ENCODE data around the gene CHM.
"Not testable (repeated sequence)": the region's sequence is repeated elsewhere in the genome, so short reads cannot be mapped to it uniquely, and the experiment has no call there.

The CHM gene

GRCh38 chrX:86047174-86047935, at the start of gene CHM:
Gene CHM, minus strand, starts transcription at chrX:86047558. Its CDS starts 26 bp downstream, at chrX:86047532.
- DNase-seq (ENCODE audit: low read depth) = peak; percentile 42

- DNase-seq (ENCODE audit: low read depth) = no peak
These were observed 31.3 kb upstream of the CHM start for GRCh38 chrX:86078650-86079049.

GRCh38 chrX:86066998-86067397, 19.6 kb upstream of the CHM start:
- DNase-seq (ENCODE audit: low read depth) = no peak

GRCh38 chrX:86061407-86061806, 14.0 kb upstream of the CHM start:
- no peak for DNase-seq (ENCODE audit: low read depth)

- DNase-seq (ENCODE audit: low read depth) = no peak
These were observed 4.4 kb upstream of the CHM start for GRCh38 chrX:86051741-86052140.

GRCh38 chrX:86047936-86048280, 550 bp upstream of the CHM start:
- no peak for DNase-seq (ENCODE audit: low read depth)

GRCh38 chrX:86044216-86044615, 3.1 kb downstream of the CHM start:
- DNase-seq (ENCODE audit: low read depth) = no peak

- DNase-seq (ENCODE audit: low read depth) = no peak
These were observed 7.5 kb downstream of the CHM start for GRCh38 chrX:86039625-86040568.

- no peak for DNase-seq (ENCODE audit: low read depth)
These were observed 14.0 kb downstream of the CHM start for GRCh38 chrX:86033385-86033784.

- DNase-seq (ENCODE audit: low read depth) = no peak
These were observed 18.7 kb downstream of the CHM start for GRCh38 chrX:86028681-86029080.

- DNase-seq (ENCODE audit: low read depth) = no peak
These were observed 23.5 kb downstream of the CHM start for GRCh38 chrX:86023811-86024210.

- no peak for DNase-seq (ENCODE audit: low read depth)
These were observed 25.6 kb downstream of the CHM start for GRCh38 chrX:86021652-86022289.

GRCh38 chrX:86016139-86016538, 31.2 kb downstream of the CHM start:
- DNase-seq (ENCODE audit: low read depth) = no peak

GRCh38 chrX:86014959-86015358, 32.4 kb downstream of the CHM start:
- DNase-seq (ENCODE audit: low read depth) = not testable (repeated sequence)

GRCh38 chrX:86014421-86014820, 32.9 kb downstream of the CHM start:
- no peak for DNase-seq (ENCODE audit: low read depth)

- no peak for DNase-seq (ENCODE audit: low read depth)
These were observed 33.6 kb downstream of the CHM start for GRCh38 chrX:86013792-86014191.

- DNase-seq (ENCODE audit: low read depth) = no peak
These were observed 35.2 kb downstream of the CHM start for GRCh38 chrX:86012188-86012587.

GRCh38 chrX:86009803-86010202, 37.6 kb downstream of the CHM start:
- DNase-seq (ENCODE audit: low read depth) = not testable (repeated sequence)

GRCh38 chrX:86007891-86008290, 39.5 kb downstream of the CHM start:
- not testable (repeated sequence) for DNase-seq (ENCODE audit: low read depth)

GRCh38 chrX:86002076-86002896, 45.1 kb downstream of the CHM start:
- DNase-seq (ENCODE audit: low read depth) = no peak

- no peak for DNase-seq (ENCODE audit: low read depth)
These were observed 48.4 kb downstream of the CHM start for GRCh38 chrX:85998954-85999353.

GRCh38 chrX:85996555-85996954, 50.8 kb downstream of the CHM start:
- no peak for DNase-seq (ENCODE audit: low read depth)
